ENCODE results near the gene RRAS2.

RRAS2 gene

GRCh38 chr11:14335712-14336111 is 23.3 kb downstream of the RRAS2 start:
- no peak for DNase-seq

DNA sequence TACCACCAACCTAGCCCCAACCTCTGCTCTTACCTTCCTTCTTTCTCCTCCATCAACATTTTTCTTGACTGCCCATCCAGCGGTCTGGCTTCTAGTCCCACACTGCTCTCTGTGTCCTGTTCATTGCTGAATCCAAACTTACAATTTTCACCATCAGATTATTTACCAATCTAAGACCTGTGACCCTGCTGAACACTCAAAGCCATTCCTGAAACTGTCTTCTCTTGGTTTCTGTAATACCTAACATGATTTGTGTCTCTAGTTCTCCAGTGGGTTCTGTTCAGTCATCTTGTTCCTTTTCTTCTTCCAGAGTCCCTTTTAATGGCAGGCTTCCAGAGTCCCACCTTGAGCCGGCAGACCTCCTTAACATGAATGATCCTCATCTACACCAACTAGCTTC is 24.1 kb downstream of the RRAS2 start:
- DNase-seq: no peak

- DNase-seq: no peak
These were observed 24.8 kb downstream of the RRAS2 start for GRCh38 chr11:14334192-14334591.

- DNase-seq: no peak
These were observed 27.4 kb downstream of the RRAS2 start for GRCh38 chr11:14331476-14332136.

- no peak for DNase-seq
These were observed 28.1 kb downstream of the RRAS2 start for GRCh38 chr11:14330881-14331280.

GRCh38 chr11:14329702-14330101 is 29.3 kb downstream of the RRAS2 start:
- no peak for DNase-seq

GRCh38 chr11:14327116-14327515 is 31.9 kb downstream of the RRAS2 start:
- DNase-seq: no peak

- DNase-seq: no peak
These were observed 35.8 kb downstream of the RRAS2 start for GRCh38 chr11:14323118-14323676.

DNA sequence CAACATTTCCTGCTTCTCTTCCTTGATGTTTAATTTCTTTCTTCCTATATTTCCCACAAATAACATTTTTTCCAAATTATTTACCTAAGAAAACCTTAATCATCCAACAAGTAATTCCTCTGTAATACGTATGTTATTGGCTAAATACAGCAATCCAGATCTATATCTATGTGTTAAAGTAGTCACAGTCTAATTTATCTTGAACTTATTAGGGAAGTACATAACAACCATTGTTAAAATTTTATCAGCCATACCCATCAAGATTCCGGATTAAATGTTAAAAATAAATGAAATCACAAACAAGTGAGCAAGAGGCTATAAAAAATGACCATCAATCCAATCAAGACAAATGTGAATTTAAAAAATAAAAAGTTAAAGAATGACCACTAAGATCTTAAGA is 36.5 kb downstream of the RRAS2 start:
- no peak for DNase-seq

GRCh38 chr11:14320020-14320419 is 39.0 kb downstream of the RRAS2 start:
- no peak for DNase-seq

DNA sequence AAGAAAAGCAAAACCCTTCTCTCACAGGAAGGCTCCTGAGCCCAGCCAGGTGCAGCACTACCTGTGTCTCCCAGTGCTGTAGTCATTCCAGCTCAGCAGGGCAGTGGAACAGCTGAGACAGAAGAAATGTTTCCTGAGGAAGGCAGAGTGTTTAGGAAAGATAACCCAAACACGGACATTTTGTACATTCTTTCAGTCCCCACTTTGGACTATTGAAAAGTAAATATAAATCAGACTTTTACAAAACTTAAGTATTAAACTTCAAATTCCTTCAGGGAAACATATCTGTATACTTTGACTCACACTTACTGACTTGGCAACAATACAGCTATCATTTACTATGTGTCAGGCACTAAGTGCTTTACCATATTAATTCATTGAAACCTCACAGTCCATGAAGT is 40.4 kb downstream of the RRAS2 start:
- no peak for DNase-seq

DNA sequence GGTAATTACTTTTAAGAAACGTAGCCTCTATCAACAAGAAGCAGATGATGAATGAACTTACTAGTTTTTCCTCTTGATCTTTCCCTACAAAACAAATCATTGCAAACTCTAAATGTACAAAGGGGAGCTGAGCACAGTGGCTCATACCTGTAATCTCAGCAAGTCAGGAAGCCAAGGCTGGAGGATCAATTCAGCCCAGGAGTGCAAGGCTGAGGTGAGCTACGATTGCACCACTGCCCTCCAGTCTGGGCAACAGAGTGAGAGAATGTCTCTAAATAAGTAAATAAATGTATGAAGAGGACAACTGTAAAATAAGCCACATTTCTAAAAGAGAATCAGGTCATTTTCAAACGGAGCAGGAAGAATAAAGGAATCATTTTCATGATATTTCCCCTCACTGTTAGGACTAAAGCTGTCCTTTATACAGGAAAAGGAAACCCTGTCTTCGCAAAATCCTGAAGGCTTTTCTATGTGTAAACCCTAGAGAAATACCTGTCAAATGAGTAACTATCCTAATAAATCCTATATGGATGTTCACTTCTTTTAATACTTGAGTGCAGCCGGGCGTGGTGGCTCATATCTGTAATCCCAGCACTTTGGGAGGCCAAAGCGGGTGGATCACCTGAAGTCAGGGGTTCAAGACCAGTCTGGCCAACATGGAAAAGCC is 41.2 kb downstream of the RRAS2 start:
- no peak for DNase-seq

- no peak for DNase-seq
These were observed 43.9 kb downstream of the RRAS2 start for GRCh38 chr11:14315130-14315529.

DNA sequence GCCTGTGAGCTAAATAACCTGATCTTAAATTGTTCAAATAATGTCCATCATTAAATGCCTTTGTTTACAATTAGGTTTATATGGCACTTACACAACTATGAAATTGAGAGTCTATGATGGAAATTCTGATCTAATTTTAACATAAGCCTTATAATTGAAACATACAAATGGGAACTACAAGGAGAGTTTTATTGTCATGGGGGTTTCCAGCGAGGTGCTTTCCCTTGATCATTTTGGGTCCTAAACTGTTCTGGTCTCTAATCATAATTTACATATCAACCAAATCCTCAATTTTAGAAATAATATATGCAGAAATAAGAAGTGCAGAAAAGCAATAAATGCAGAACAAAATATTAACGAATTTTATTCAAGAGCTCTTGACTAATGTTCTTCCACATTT is 44.9 kb downstream of the RRAS2 start:
- no peak for DNase-seq

- no peak for DNase-seq
These were observed 46.1 kb downstream of the RRAS2 start for GRCh38 chr11:14312736-14313438.

- DNase-seq: no peak
These were observed 48.3 kb downstream of the RRAS2 start for GRCh38 chr11:14310679-14311078.

DNA sequence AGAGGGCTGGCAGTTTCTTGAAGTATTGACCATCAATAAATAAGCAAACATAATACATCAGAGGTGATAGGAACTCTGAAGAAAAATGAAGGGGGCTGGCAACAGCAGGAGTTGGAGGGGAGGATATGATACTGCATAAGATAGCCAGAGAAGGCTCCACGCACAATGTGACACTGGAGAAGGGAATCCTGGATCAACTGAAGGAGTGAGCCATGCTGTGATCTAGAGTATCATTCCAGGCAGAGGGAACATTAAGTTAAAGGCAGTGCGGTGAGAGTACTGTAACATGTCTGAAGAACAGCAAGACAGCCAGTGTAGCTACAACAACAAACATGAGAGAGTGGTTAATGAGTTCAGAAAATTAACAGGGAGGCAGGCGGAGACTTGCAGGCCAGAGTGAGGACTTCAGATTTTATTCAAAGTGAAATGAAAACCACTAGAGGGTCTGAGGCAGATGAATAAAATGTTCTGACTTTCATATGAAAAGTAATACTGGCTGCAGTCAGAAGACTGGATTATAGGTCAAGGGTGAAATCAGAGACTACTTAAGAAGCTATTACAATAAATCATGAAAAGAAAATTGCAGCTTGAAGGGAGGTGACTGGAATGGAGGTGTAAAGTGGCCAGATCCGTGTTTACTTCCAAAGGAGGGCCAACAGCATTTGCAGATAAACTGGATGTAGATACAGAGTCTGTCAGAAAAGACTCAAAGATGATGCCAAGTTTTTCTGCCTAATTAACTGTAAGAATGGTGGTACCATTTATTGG is 49.4 kb downstream of the RRAS2 start:
- DNase-seq: no peak

DNA sequence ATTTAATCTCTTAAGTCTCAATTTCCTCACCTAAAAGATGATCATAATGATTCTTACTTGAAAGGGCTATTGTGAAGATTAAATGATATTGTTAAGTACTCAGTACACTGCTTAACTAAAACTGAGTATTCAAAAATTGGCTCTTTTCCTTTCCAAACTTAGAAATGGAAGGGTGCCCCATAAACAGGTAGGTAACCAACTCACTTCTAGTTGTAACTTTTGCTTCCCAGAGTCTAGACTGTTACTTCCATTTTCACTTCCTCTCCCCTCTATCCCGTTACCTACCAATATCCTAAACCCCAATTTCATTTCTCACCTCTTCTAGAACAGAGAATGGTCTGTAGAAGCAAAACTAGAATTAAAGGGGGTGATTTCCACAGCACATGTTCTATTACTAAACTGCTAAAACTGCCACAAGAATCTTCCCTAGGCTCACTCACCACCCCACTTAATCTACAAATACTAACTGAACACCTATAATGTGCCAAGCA is 50.0 kb downstream of the RRAS2 start:
- no peak for DNase-seq

DNA sequence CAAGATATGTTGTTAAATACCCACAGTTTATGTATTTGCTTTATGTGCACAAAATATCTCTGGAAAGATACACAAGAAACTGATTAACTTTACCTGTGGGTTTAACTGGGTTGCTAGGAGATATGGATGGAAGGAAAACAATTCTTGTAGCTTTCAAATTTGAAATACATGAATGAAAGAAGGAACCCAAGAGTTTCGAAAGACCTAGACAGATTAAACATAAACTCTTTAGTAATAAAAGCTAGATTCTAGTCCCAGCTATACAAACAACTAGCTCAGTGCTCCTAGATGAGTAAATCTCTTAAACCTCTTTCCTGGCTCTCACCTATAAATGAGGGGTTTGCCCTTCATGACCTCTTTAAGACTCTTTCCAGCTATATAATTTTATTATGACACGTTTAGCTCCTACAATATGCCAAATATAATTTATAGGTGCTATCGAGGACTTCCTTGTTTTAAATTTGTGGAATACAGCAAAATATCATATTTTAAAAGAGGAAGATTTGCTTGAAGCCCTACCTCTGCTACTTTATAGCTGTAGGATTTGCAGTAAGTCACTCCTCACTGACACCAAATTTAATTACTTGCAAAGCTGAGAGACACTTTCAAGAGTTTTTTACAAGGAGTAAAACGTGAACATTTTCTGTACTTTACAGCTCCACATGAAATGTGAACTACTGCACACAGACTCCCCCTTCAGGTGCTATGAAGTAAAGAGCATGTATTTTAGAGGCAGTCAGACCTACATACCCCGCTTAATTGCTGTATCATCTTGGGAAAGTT is 50.7 kb downstream of the RRAS2 start:
- no peak for DNase-seq

DNA sequence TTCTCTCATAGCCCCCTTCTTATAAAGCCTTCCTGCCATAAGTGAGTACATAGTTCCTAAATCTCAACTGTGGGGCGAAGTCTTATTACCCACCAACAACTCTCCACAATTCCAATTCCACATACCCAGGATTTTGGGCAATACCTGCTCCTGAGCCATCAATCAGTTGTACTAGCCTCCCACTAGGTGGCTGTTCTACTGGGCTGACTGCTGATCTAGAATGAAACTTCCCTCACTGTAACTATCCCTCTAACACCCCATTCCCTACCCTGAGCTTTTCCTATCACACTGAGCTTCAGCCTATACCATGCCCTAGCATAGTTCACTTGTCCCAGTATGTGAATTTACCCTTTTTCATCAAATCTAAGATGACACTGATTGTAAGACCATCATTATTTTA is 52.5 kb downstream of the RRAS2 start:
- DNase-seq: no peak

DNA sequence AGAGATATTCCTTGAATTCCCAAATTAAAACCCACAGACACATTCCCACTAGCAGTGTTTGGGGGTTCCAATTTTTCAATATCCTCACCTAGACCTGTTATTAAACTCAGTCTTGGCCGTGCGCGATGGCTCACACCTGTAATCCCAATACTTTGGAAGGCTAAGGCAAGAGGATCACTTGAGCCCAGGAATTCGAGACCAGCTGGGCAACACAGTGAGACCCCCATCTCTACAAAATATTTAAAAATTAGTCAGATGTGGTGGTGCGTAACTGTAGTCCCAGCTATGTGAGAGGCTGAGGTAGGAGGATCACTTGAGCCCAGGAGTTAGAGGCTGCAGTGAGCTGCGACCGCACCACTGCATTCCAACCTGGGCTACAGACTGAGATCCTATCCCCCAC is 53.3 kb downstream of the RRAS2 start:
- DNase-seq: no peak

- no peak for DNase-seq
These were observed 54.4 kb downstream of the RRAS2 start for GRCh38 chr11:14304601-14305000.

All from retina (tissue), 1 donor.